Epithelial cell of prostate (primary cell): ENCODE results near the gene DAP.
"Not testable (repeated sequence)": the region's sequence is repeated elsewhere in the genome, so short reads cannot be mapped to it uniquely, and the experiment has no call there.

Experiments used
- DNase-seq: peaks from one replicate; pipeline ENCODE4 v3.0.0-alpha.2; 2011; ENCODE audit warnings: low read depth, low spot score
- H3K27ac ChIP-seq: fragments of 450-650 bp; 2 replicates; pipeline ENCODE4 v1.5.1; 2017; ENCODE audit warnings: mild to moderate bottlenecking

Gene DAP

GRCh38 chr5:10638723-10639122 is 122.3 kb downstream of the DAP start:
- DNase-seq, result not testable (repeated sequence)

GRCh38 chr5:10637944-10638343 is 123.1 kb downstream of the DAP start:
- DNase-seq, result no peak
- H3K27ac ChIP-seq, result no peak overlapping the region

More at GRCh38 chr5:10638723-10639122, 122.3 kb downstream of the DAP start:
- not testable (repeated sequence) for H3K27ac ChIP-seq

- no peak overlapping the region for H3K27ac ChIP-seq
- DNase-seq, result no peak
These were observed 124.5 kb downstream of the DAP start for GRCh38 chr5:10636363-10637142.

- peak overlapping the region; percentile 37 for H3K27ac ChIP-seq
- no peak for DNase-seq
These were observed 125.1 kb downstream of the DAP start for GRCh38 chr5:10635867-10636350.

- peak overlapping the region; percentile 37 for H3K27ac ChIP-seq
- DNase-seq, result peak; percentile 24
These were observed 125.7 kb downstream of the DAP start for GRCh38 chr5:10635257-10635866.

- no peak overlapping the region for H3K27ac ChIP-seq
These were observed 126.5 kb downstream of the DAP start for GRCh38 chr5:10634562-10634961.

GRCh38 chr5:10634050-10634449 is 127.0 kb downstream of the DAP start:
- no peak for DNase-seq
- no peak overlapping the region for H3K27ac ChIP-seq

More at GRCh38 chr5:10634562-10634961, 126.5 kb downstream of the DAP start:
- DNase-seq, result no peak

GRCh38 chr5:10633271-10634049 is 127.6 kb downstream of the DAP start:
- H3K27ac ChIP-seq, result no peak overlapping the region
- no peak for DNase-seq

- no peak overlapping the region for H3K27ac ChIP-seq
- DNase-seq, result no peak
These were observed 128.8 kb downstream of the DAP start for GRCh38 chr5:10632110-10632761.

- no peak for DNase-seq
These were observed 129.6 kb downstream of the DAP start for GRCh38 chr5:10631316-10631996.

GRCh38 chr5:10630744-10631143 is 130.3 kb downstream of the DAP start:
- DNase-seq, H3K27ac ChIP-seq: not testable (repeated sequence)

More at GRCh38 chr5:10631316-10631996, 129.6 kb downstream of the DAP start:
- H3K27ac ChIP-seq, result no peak overlapping the region

GRCh38 chr5:10630126-10630525 is 130.9 kb downstream of the DAP start:
- H3K27ac ChIP-seq, result peak overlapping the region; percentile 25
- DNase-seq, result peak; percentile 75

GRCh38 chr5:10629682-10630081 is 131.4 kb downstream of the DAP start:
- DNase-seq, result no peak
- H3K27ac ChIP-seq, result peak overlapping the region; percentile 25
